Measurements from ENCODE around the gene ALDH1L1.

Gene ALDH1L1

DNA sequence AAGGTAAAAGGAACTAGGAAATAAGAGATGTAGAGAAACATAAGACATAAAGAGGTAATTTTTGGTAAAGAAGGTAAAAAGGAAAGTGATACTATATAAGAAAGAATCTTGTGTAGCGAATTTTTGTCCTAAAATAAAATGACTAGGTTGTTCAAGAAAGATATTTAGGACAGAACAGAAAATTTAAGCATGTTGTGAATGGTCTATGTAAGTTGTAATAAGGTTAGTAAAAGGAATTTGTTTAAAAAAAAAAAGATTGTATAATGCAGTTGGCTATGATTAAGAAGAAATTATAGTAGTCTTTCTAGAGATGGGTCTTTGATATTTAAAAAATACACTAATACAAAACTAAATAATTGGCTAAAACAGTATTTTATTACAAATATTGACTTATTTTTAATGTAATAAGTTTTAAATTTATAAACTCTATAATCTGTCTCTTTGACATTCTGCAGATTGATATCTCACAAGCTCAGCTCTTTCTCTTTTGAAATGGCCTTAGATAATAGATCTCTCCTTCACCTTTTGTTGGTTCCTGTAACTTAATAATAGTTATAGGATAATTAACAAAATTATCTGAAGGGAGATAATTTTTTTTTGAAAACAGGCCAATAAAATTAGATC is 92.7 kb downstream of the ALDH1L1 start:
- H3K4me3 ChIP-seq (ENCODE audit: low read depth, low read length) = no peak overlapping the region
- no peak for DNase-seq (ENCODE audit: low read depth)
- TF ChIP-seq, protein P1, sequence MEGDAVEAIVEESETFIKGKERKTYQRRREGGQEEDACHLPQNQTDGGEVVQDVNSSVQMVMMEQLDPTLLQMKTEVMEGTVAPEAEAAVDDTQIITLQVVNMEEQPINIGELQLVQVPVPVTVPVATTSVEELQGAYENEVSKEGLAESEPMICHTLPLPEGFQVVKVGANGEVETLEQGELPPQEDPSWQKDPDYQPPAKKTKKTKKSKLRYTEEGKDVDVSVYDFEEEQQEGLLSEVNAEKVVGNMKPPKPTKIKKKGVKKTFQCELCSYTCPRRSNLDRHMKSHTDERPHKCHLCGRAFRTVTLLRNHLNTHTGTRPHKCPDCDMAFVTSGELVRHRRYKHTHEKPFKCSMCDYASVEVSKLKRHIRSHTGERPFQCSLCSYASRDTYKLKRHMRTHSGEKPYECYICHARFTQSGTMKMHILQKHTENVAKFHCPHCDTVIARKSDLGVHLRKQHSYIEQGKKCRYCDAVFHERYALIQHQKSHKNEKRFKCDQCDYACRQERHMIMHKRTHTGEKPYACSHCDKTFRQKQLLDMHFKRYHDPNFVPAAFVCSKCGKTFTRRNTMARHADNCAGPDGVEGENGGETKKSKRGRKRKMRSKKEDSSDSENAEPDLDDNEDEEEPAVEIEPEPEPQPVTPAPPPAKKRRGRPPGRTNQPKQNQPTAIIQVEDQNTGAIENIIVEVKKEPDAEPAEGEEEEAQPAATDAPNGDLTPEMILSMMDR (conservative IDR thresholded peaks at IDR 0.05; ENCODE audit: low read depth, low read length) = no peak

DNA sequence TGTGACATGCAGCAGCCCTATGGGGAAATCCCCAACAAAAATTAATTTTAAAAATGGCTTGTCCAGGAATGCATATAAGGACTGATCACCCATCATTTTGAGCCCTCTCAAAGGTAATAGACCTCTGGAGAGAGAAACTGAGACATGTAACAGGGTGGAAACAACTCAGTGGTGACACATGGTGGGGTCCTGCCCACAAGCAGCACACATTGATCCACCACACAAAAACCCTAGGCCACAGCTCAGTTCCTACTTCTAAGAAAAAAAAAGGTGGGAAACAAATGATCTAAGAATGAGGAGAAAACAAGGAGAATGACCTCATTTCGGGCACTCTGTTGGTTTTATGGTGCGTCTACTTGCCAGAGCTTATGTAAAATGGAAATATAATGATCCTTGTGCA is 94.5 kb downstream of the ALDH1L1 start:
- TF ChIP-seq, protein P1 (conservative IDR thresholded peaks at IDR 0.05; ENCODE audit: low read depth, low read length) = no peak
- DNase-seq (ENCODE audit: low read depth) = no peak
- no peak overlapping the region for H3K4me3 ChIP-seq (ENCODE audit: low read depth, low read length)

DNA sequence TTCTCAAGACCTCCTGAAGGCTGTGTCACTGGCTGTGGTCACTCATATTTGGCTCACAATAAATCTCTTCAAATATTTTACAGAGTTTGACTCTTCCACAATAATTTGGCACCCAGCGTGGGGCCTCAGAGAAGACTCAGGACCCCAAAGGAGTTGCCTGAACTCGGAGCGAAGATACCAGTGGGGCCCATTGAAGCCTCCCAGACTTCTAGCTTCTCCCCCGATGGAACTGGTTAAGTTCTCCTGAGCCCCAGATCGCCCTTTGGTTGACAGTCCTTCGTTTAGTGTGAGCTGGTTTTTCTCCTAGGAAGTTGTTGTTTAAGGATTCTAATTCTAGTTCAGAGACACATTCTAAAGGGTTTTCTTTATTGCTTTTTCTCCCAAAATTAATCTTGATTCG is 95.1 kb downstream of the ALDH1L1 start:
- DNase-seq (ENCODE audit: low read depth) = no peak
- TF ChIP-seq, protein P1 (conservative IDR thresholded peaks at IDR 0.05; ENCODE audit: low read depth, low read length) = no peak
- H3K4me3 ChIP-seq (ENCODE audit: low read depth, low read length) = no peak overlapping the region

DNA sequence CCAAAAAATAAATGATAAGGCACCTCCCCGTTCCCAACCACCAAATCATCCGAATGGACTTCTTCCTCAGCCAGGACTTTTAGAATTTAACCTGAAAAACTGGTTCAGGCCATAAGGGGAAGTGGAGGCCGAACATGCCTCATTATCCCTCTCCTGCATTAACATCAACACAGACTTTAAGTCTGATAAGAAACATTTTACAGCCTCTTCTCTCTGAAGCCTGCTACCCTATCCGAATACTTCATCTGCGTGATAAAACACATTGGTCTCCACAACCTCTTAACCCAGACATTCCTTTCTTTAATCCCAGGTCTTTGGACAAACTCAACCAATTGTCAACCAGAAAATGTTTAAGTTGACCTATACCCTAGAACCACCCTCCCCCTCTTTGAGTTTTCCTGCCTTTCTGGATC is 95.6 kb downstream of the ALDH1L1 start:
- H3K4me3 ChIP-seq (ENCODE audit: low read depth, low read length) = peak overlapping the region; percentile 67
- TF ChIP-seq, protein P1 (conservative IDR thresholded peaks at IDR 0.05; ENCODE audit: low read depth, low read length) = no peak
- no peak for DNase-seq (ENCODE audit: low read depth)

DNA sequence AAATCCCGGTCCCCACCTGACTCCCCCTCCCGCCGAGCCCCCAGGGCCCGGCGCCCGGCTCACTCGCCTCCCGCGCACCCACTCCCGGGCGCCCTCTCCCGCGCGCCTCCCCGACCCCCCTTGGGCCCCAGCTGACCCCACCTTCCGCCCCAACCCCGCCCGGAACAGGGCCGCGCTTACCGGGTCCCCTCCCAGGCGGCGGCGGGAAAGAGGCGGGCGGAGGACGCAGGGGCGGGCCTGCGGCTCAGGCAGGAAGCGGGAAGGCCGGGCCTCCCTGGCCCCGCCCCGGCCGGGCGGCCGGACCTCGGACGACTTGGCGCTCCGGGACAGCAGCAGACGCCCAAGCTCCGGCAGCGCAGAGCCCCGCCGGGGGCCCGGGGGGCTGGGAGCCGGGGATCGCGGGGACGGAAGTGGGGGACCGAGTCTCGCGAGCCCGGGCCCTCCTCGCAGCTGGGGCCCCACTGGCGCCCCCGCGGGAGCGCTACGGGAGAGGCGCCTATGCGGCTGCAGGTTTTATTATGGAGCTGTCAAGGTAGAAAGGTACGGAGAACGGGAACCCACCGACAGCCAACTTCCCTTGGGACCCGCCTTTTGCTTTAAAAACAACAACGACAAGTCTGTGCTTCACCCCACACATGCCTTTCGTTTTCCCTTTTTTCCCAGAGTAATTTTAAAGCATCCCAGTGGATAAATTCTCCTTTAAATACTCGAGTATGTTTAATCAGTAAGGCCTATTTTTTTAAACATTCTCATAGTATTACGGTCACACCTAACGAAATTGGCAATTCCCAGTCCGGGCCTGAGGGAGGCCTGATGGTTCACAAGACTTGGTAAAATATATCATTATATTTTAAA is 96.2 kb downstream of the ALDH1L1 start, which contains the start of gene SLC41A3:
Gene SLC41A3, minus strand, starts transcription at position 212 of the 855 bp plus-strand sequence. CDS start 15,905 bp downstream, outside the sequence.
- peak within 1 kb of the TSS; percentile 67 for H3K4me3 ChIP-seq (ENCODE audit: low read depth, low read length)
- TF ChIP-seq, protein P1 (conservative IDR thresholded peaks at IDR 0.05; ENCODE audit: low read depth, low read length) = peak; percentile 48
- peak; percentile 76 for DNase-seq (ENCODE audit: low read depth)

DNA sequence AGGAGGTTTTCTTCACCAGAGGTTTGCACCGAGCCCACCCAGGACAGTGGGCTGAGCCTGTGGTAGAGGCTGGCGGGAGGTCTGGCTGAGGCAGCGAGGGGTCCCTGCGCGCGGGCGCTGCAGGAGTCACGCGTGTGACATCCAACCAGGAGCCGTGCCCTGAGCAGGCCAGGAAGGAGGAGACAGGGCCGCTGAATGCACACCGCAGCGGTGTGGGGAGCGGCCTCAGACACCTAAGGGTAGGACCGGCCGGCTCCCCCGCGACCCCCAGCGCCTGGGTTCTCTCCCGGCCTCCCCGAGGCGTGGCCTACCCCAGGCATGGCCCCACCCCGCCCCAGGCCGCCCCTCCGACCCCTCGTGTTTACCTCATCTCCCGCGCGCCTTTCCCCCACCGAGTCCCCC is 96.9 kb downstream of the ALDH1L1 start:
- peak; percentile 39 for DNase-seq (ENCODE audit: low read depth)
- TF ChIP-seq, protein P1 (conservative IDR thresholded peaks at IDR 0.05; ENCODE audit: low read depth, low read length) = no peak
- peak overlapping the region; percentile 67 for H3K4me3 ChIP-seq (ENCODE audit: low read depth, low read length)

Data from choroid plexus epithelial cell (primary cell).